ENCODE results near the gene SLC2A2.
"Not testable (repeated sequence)": the region's sequence is repeated elsewhere in the genome, so short reads cannot be mapped to it uniquely, and the experiment has no call there.

- TF ChIP-seq POLR2A, CTCF (IDR thresholded peaks at IDR 0.05): not testable (repeated sequence)
Measured at GRCh38 chr3:170972917-170973316, 53.6 kb downstream of the SLC2A2 start.

Data from ovary (tissue), 3 donors.